SK-N-SH (cell line): ENCODE data around the gene PAPOLA. TPM values are rescaled to one million over a fixed set of nuclear protein-coding genes. Genes with fewer than 3 reads are reported as not detected.

Source experiments
- CTCF ChIA-PET: fragments of 300-600, 350-600 bp; formaldehyde crosslinking; extraction: SDS; loops from one replicate; lab custom pipeline; 2021; lab: Yijun Ruan, JAX
- POLR2A ChIA-PET: fragments of 350-600 bp; sonication (Branson Sonifier 250); formaldehyde crosslinking; extraction: SDS; loops from one replicate; lab custom pipeline; 2020; ENCODE audit warnings: antibody characterized with exemption, inconsistent platforms; lab: Yijun Ruan, JAX
- DNase-seq: peaks from one replicate; pipeline ENCODE4 v3.0.0; 2012
- H2AFZ ChIP-seq: fragments of 200-600 bp; sonication (generic); 2 replicates; pipeline ENCODE4 v1.8.1; 2016; ENCODE audit warnings: antibody characterized with exemption, mild to moderate bottlenecking, low read depth
- H3F3A ChIP-seq: fragments of 200-600 bp; sonication (generic); replicated peaks from 2 replicates; pipeline ENCODE3; 2016; ENCODE audit warnings: antibody characterized with exemption, mild to moderate bottlenecking; ENCODE audit not compliant: insufficient read depth
- H3K27ac ChIP-seq, 2 experiments: fragments of 200-500 bp in 1 of 2; fragments of 200-600 bp in 1 of 2; sonication (Bioruptor generic) in 1 of 2; sonication (generic), shearing (Covaris generic) in 1 of 2; 2 replicates each; pipeline versions ENCODE4 v1.5.1 to v1.6.1; 2014 to 2016; ENCODE audit warnings: low read depth in 2 of 2, inconsistent platforms in 1 of 2, low read length in 1 of 2, mild to moderate bottlenecking in 1 of 2, mixed read lengths in 1 of 2
- H3K27me3 ChIP-seq: fragments of 200-600 bp; sonication (generic), shearing (Covaris generic); 2 replicates; pipeline ENCODE4 v1.6.1; 2016; ENCODE audit warnings: mixed run types; ENCODE audit not compliant: insufficient read depth
- H3K36me3 ChIP-seq, 2 experiments: fragments of 200-500 bp in 1 of 2; fragments of 200-600 bp in 1 of 2; sonication (Bioruptor generic) in 1 of 2; sonication (generic) in 1 of 2; replicated peaks in 1 of 2; 2 replicates each; pipeline versions ENCODE3 to v1.5.1; 2014 to 2016; ENCODE audit warnings: low read length in 1 of 2, mild to moderate bottlenecking in 1 of 2; ENCODE audit not compliant: insufficient read depth in 2 of 2, control insufficient read depth in 1 of 2
- H3K4me1 ChIP-seq, 2 experiments: fragments of 200-500 bp in 1 of 2; fragments of 200-600 bp in 1 of 2; sonication (Bioruptor generic) in 1 of 2; sonication (generic), shearing (Covaris generic) in 1 of 2; 2 replicates each; pipeline versions ENCODE4 v1.5.1 to v1.6.1; 2014 to 2016; ENCODE audit warnings: low read depth in 1 of 2, low read length in 1 of 2, mixed run types in 1 of 2; ENCODE audit not compliant: insufficient read depth in 2 of 2, control insufficient read depth in 1 of 2
- H3K4me2 ChIP-seq: fragments of 200-600 bp; sonication (generic), shearing (Covaris generic); 2 replicates; pipeline ENCODE4 v1.6.1; 2017; ENCODE audit warnings: mixed run types
- H3K4me3 ChIP-seq, 2 experiments: fragments of 200-500 bp in 1 of 2; fragments of 200-600 bp in 1 of 2; sonication (Bioruptor generic) in 1 of 2; sonication (generic), shearing (Covaris generic) in 1 of 2; 2 replicates each; pipeline versions ENCODE4 v1.5.1 to v1.8.1; 2014 to 2016; ENCODE audit warnings: low read depth in 2 of 2, inconsistent platforms in 1 of 2, low read length in 1 of 2, mild to moderate bottlenecking in 1 of 2, mixed read lengths in 1 of 2, moderate library complexity in 1 of 2
- H3K79me2 ChIP-seq: fragments of 200-600 bp; sonication (generic); 2 replicates; pipeline ENCODE4 v1.8.1; 2017; ENCODE audit warnings: mild to moderate bottlenecking; ENCODE audit not compliant: insufficient read depth
- H3K9ac ChIP-seq: fragments of 200-600 bp; sonication (generic); 2 replicates; pipeline ENCODE4 v1.6.1; 2017; ENCODE audit warnings: mixed run types
- H3K9me2 ChIP-seq: fragments of 200-600 bp; sonication (generic); 2 replicates; pipeline ENCODE4 v1.6.1; 2017; ENCODE audit warnings: mixed run types
- H3K9me3 ChIP-seq: fragments of 200-600 bp; sonication (generic); 2 replicates; pipeline ENCODE4 v1.6.1; 2017; ENCODE audit warnings: mixed run types, mild to moderate bottlenecking, moderate library complexity
- H4K20me1 ChIP-seq: fragments of 200-600 bp; sonication (generic); 2 replicates; pipeline ENCODE4 v1.6.1; 2017; ENCODE audit warnings: mild to moderate bottlenecking, mixed run types; ENCODE audit not compliant: insufficient read depth
- CHD2 ChIP-seq: fragments of 150-350 bp; IDR thresholded peaks from 2 replicates; pipeline ENCODE4 v1.6.1; 2018; ENCODE audit warnings: low read length; ENCODE audit not compliant: partially characterized antibody
- ELF1 ChIP-seq: IDR thresholded peaks from 2 replicates; pipeline ENCODE4 v1.4.0; 2012
- EP300 ChIP-seq, 2 experiments: IDR thresholded peaks; 2 replicates each; pipeline versions ENCODE4 v1.4.0 to v1.6.1; 2012; ENCODE audit warnings: borderline replicate concordance in 1 of 2, low read depth in 1 of 2, low read length in 1 of 2
- EZH2phosphoT487 ChIP-seq: fragments of 200-600 bp; sonication (generic); IDR thresholded peaks from 2 replicates; pipeline ENCODE4 v1.6.1; 2017; ENCODE audit warnings: low read depth, mixed run types, mild to moderate bottlenecking, antibody characterized with exemption, moderate library complexity, borderline replicate concordance
- FOSL2 ChIP-seq: IDR thresholded peaks from 2 replicates; pipeline ENCODE4 v1.4.0; 2012; ENCODE audit warnings: low read depth, mild to moderate bottlenecking, moderate library complexity, borderline replicate concordance
- FOXJ3 ChIP-seq: sonication (generic); formaldehyde crosslinking; IDR thresholded peaks from 2 replicates; pipeline ENCODE4 v1.5.1; 2020; ENCODE audit warnings: mild to moderate bottlenecking, missing genetic modification reagents
- FOXM1 ChIP-seq: IDR thresholded peaks from 2 replicates; pipeline ENCODE4 v1.4.0; 2012; ENCODE audit warnings: low read depth, mild to moderate bottlenecking
- GABPA ChIP-seq: IDR thresholded peaks from 2 replicates; pipeline ENCODE4 v1.4.0; 2012; ENCODE audit warnings: low read depth, mild to moderate bottlenecking
- GATA2 ChIP-seq: sonication (generic); formaldehyde crosslinking; IDR thresholded peaks from 2 replicates; pipeline ENCODE4 v1.5.0; 2020; ENCODE audit warnings: mild to moderate bottlenecking, missing genetic modification reagents
- IRF3 ChIP-seq: fragments of 150-350 bp; IDR thresholded peaks from 2 replicates; pipeline ENCODE4 v1.6.1; 2016; ENCODE audit warnings: mild to moderate bottlenecking, low read depth, low read length
- JUND ChIP-seq: IDR thresholded peaks from 2 replicates; pipeline ENCODE4 v1.4.0; 2012
- MAX ChIP-seq: IDR thresholded peaks from 2 replicates; pipeline ENCODE4 v1.4.0; 2012; ENCODE audit warnings: low read depth
- MEF2A ChIP-seq: IDR thresholded peaks from 2 replicates; pipeline ENCODE4 v1.4.0; 2012; ENCODE audit warnings: low read depth, borderline replicate concordance
- MXI1 ChIP-seq: IDR thresholded peaks from 2 replicates; pipeline ENCODE4 v1.6.1; 2012; ENCODE audit warnings: mild to moderate bottlenecking, low read depth, low read length, improper control_type of control experiment
- NFIC ChIP-seq: IDR thresholded peaks from 2 replicates; pipeline ENCODE4 v1.4.0; 2012; ENCODE audit warnings: borderline replicate concordance
- NRF1 ChIP-seq: IDR thresholded peaks from 2 replicates; pipeline ENCODE4 v1.6.1; 2012; ENCODE audit warnings: low read depth, mild to moderate bottlenecking, low read length
- PBX3 ChIP-seq: IDR thresholded peaks from 2 replicates; pipeline ENCODE4; 2012
- POLR2AphosphoS5 ChIP-seq: IDR thresholded peaks from 2 replicates; pipeline ENCODE4 v1.6.1; 2012; ENCODE audit warnings: low read depth, low read length
- RAD21 ChIP-seq: IDR thresholded peaks from 2 replicates; pipeline ENCODE4 v1.6.1; 2012; ENCODE audit warnings: mild to moderate bottlenecking, low read length
- RCOR1 ChIP-seq: fragments of 150-350 bp; IDR thresholded peaks from 2 replicates; pipeline ENCODE4 v1.6.1; 2017; ENCODE audit warnings: antibody characterized with exemption, low read length
- RXRA ChIP-seq: IDR thresholded peaks from 2 replicates; pipeline ENCODE4 v1.4.0; 2012; ENCODE audit warnings: low read depth, mild to moderate bottlenecking, borderline replicate concordance
- SIN3A ChIP-seq: IDR thresholded peaks from 2 replicates; pipeline ENCODE4 v1.6.1; 2012; ENCODE audit warnings: low read depth, mild to moderate bottlenecking, low read length, moderate library complexity, borderline replicate concordance
- SMC3 ChIP-seq: IDR thresholded peaks from 2 replicates; pipeline ENCODE4 v1.6.1; 2012; ENCODE audit warnings: low read depth, low read length, improper control_type of control experiment
- TAF1 ChIP-seq: IDR thresholded peaks from 2 replicates; pipeline ENCODE4 v1.6.1; 2012; ENCODE audit warnings: low read depth, mild to moderate bottlenecking, low read length, moderate library complexity, borderline replicate concordance
- TCF12 ChIP-seq: IDR thresholded peaks from 2 replicates; pipeline ENCODE4 v1.4.0; 2012
- TEAD4 ChIP-seq: IDR thresholded peaks from 2 replicates; pipeline ENCODE4 v1.4.0; 2012; ENCODE audit warnings: mild to moderate bottlenecking, borderline replicate concordance; ENCODE audit not compliant: insufficient read depth
- USF1 ChIP-seq: IDR thresholded peaks from 2 replicates; pipeline ENCODE4 v1.4.0; 2012; ENCODE audit warnings: low read depth, borderline replicate concordance
- USF2 ChIP-seq: fragments of 150-350 bp; IDR thresholded peaks from 2 replicates; pipeline ENCODE4 v1.6.1; 2017; ENCODE audit warnings: antibody characterized with exemption, low read length, low read depth, borderline replicate concordance
- YY1 ChIP-seq: IDR thresholded peaks from 2 replicates; pipeline ENCODE4 v1.4.0; 2012; ENCODE audit warnings: low read depth, mild to moderate bottlenecking
- ZBTB33 ChIP-seq: IDR thresholded peaks from 2 replicates; pipeline ENCODE4 v1.4.0; 2012; ENCODE audit warnings: low read depth, borderline replicate concordance
- WGBS: methylation state at CpG from one replicate; pipeline ENCODE4 v1.1.6; 2017; ENCODE audit warnings: low lambda C conversion rate; 5-methylcytosine and 5-hydroxymethylcytosine counted together
- polyA plus RNA-seq, 3 experiments: library from polyadenylated mRNA; depleted of rRNA; stranded (reverse); fragments of >200 nt; gene quantifications; 2 replicates each; pipeline ENCODE4 v1.2.3, GENCODE V29; 2012

PAPOLA gene
- polyA plus RNA-seq, 1 of the 3 experiments (the other 2 are of a cell fraction) = 53.7 TPM

- H3K9ac ChIP-seq = no peak overlapping the region
- H3F3A ChIP-seq = peaks cover 28% of the 10 kb centered on the region
- no peaks in the 10 kb centered on the region for H4K20me1 ChIP-seq
- no peaks in the 10 kb centered on the region for H3K27me3 ChIP-seq
- no peaks in the 10 kb centered on the region for H3K9me2 ChIP-seq
- H3K4me1 ChIP-seq = peaks cover 6% of the 10 kb centered on the region in 2 experiments; a peak in 3 of 4 replicates
- no peak overlapping the region for H2AFZ ChIP-seq
- DNase-seq = no peak
- WGBS = 70% methylated on average over 3 of the region's 3 CpGs
- H3K36me3 ChIP-seq = peaks cover 66 to 72% of the 10 kb centered on the region in 2 experiments
- no peak overlapping the region; a peak in 1 of 4 replicates for H3K27ac ChIP-seq
- H3K4me3 ChIP-seq = no peak overlapping the region
- H3K4me2 ChIP-seq = no peak overlapping the region
- POLR2A ChIA-PET = no interaction called here
- no peaks in the 10 kb centered on the region for H3K79me2 ChIP-seq
- H3K9me3 ChIP-seq = no peaks in the 10 kb centered on the region
- CTCF ChIA-PET = interaction anchor here (0.6 to 7.9 kb wide), 25 partner anchors 12 to 422 kb away, joined by 3 to 118 read pairs (median 4); no protein-coding TSS in a partner anchor
- TF ChIP-seq NFIC = no peak
- TF ChIP-seq FOXM1 = no peak
- TF ChIP-seq MAX = no peak
- peak; percentile 75 for TF ChIP-seq RAD21
- no peak for TF ChIP-seq TEAD4
- no peak for TF ChIP-seq USF1
- no peak for TF ChIP-seq TAF1
- TF ChIP-seq MXI1 = peak; percentile 29; the same call in 1 of the 2 replicates
- TF ChIP-seq CHD2 = no peak
- no peak for TF ChIP-seq MEF2A
- no peak for TF ChIP-seq RCOR1
- no peak for TF ChIP-seq GABPA
- no peak for TF ChIP-seq NRF1
- TF ChIP-seq EP300 (IDR thresholded peaks at IDR 0.05; ENCODE audit: borderline replicate concordance in 1 of 2, low read depth in 1 of 2, low read length in 1 of 2) = no peak
- TF ChIP-seq RXRA = no peak
- no peak for TF ChIP-seq SIN3A
- no peak for TF ChIP-seq YY1
- TF ChIP-seq ZBTB33 = no peak
- no peak for TF ChIP-seq IRF3
- no peak for TF ChIP-seq PBX3
- TF ChIP-seq TCF12 = no peak
- TF ChIP-seq GATA2 (CRISPR knock-in tag) = no peak
- TF ChIP-seq SMC3 = peak; percentile 48
- TF ChIP-seq FOXJ3 (CRISPR knock-in tag) = no peak
- TF ChIP-seq JUND = no peak
- no peak for TF ChIP-seq EZH2phosphoT487
- TF ChIP-seq ELF1 = no peak
- TF ChIP-seq FOSL2 = no peak
- no peak for TF ChIP-seq USF2
- no peak for TF ChIP-seq POLR2AphosphoS5
Measured at GRCh38 chr14:96567289-96567899, 65.2 kb downstream of the PAPOLA start.
